OCI-LY7 (cell line): ENCODE data around the gene UBE2L3. TPM values are rescaled to one million over a fixed set of nuclear protein-coding genes. Genes with fewer than 3 reads are reported as not detected.

ENCODE experiments used
- BruUV-seq: library from RNA; stranded (reverse); fragments of 400-500 nt; replicated peaks from 2 replicates; lab custom pipeline; 2021; lab: Mats Ljungman, UMichigan
- CTCF ChIA-PET: fragments of 300-600 bp; sonication (Branson Sonifier 250); formaldehyde crosslinking; loops from one replicate; lab custom pipeline; 2022; ENCODE audit warnings: antibody characterized with exemption; ENCODE audit not compliant: unreplicated experiment; lab: Charles Lee
- POLR2A ChIA-PET: fragments of 300-600 bp; sonication (Branson Sonifier 250); formaldehyde crosslinking; loops from one replicate; lab custom pipeline; 2022; ENCODE audit warnings: antibody characterized with exemption; lab: Charles Lee
- DNase-seq: peaks from one replicate; pipeline ENCODE4 v3.0.0-alpha.2; 2015; ENCODE audit warnings: low spot score
- H2AFZ ChIP-seq: fragments of 200-600 bp; sonication (generic), shearing (Covaris generic); 2 replicates; pipeline ENCODE4 v1.6.1; 2014; ENCODE audit warnings: mild to moderate bottlenecking, antibody characterized with exemption, low read length, moderate library complexity
- H3K27ac ChIP-seq: fragments of 200-600 bp; sonication (generic); 2 replicates; pipeline ENCODE4 v1.5.1; 2014; ENCODE audit warnings: mixed run types, low read depth, mild to moderate bottlenecking, moderate library complexity, low read length, inconsistent platforms; ENCODE audit not compliant: poor library complexity, severe bottlenecking
- H3K36me3 ChIP-seq: fragments of 200-600 bp; sonication (generic); 2 replicates; pipeline ENCODE4 v1.6.1; 2014; ENCODE audit warnings: mild to moderate bottlenecking, antibody characterized with exemption, low read length, moderate library complexity, mixed read lengths; ENCODE audit not compliant: insufficient read depth
- H3K4me1 ChIP-seq: fragments of 200-600 bp; sonication (generic); 2 replicates; pipeline ENCODE4 v1.5.1; 2014; ENCODE audit warnings: mild to moderate bottlenecking, low read length; ENCODE audit not compliant: insufficient read depth, poor library complexity, severe bottlenecking
- H3K4me2 ChIP-seq: fragments of 200-600 bp; sonication (generic); 2 replicates; pipeline ENCODE4 v1.6.1; 2014; ENCODE audit warnings: mild to moderate bottlenecking, low read length
- H3K4me3 ChIP-seq: fragments of 200-600 bp; sonication (generic); 2 replicates; pipeline ENCODE4 v1.5.1; 2014; ENCODE audit warnings: mild to moderate bottlenecking, low read depth, low read length; ENCODE audit not compliant: poor library complexity, severe bottlenecking
- H3K79me2 ChIP-seq: fragments of 200-600 bp; sonication (generic); 2 replicates; pipeline ENCODE4 v1.6.1; 2016; ENCODE audit warnings: low read depth, mild to moderate bottlenecking, low read length, moderate library complexity, mixed read lengths; ENCODE audit not compliant: insufficient read depth
- H3K9me2 ChIP-seq: fragments of 200-600 bp; sonication (generic); 2 replicates; pipeline ENCODE4 v1.6.1; 2016; ENCODE audit warnings: mild to moderate bottlenecking, low read length, mixed read lengths; ENCODE audit not compliant: insufficient read depth
- H3K9me3 ChIP-seq: fragments of 200-600 bp; sonication (generic); 2 replicates; pipeline ENCODE4 v1.6.1; 2014; ENCODE audit warnings: mild to moderate bottlenecking, mixed run types, low read length, mixed read lengths
- H4K20me1 ChIP-seq: fragments of 200-600 bp; sonication (generic); 2 replicates; pipeline ENCODE4 v1.6.1; 2014; ENCODE audit warnings: mild to moderate bottlenecking, antibody characterized with exemption, low read length, moderate library complexity, mixed read lengths; ENCODE audit not compliant: insufficient read depth
- EZH2phosphoT487 ChIP-seq: fragments of 200-600 bp; sonication (generic); IDR thresholded peaks from 2 replicates; pipeline ENCODE4 v1.6.1; 2018; ENCODE audit warnings: low read depth, borderline replicate concordance, mild to moderate bottlenecking, mixed run types, antibody characterized with exemption, low read length, moderate library complexity, mixed read lengths
- intact Hi-C: fragments of 100-400 bp; cut with micrococcal nuclease; formaldehyde crosslinking; loops from one replicate; pipeline ENCODE4 v1.10.0; 2022; ENCODE audit not compliant: unreplicated experiment
- total RNA-seq, 2 experiments: library from RNA; depleted of rRNA in 1 of 2; stranded (reverse); fragments of >200 nt in 1 of 2; shearing (Covaris generic) in 1 of 2; gene quantifications; 2 replicates each; pipeline ENCODE4 v1.2.3, GENCODE V29; 2014 to 2022
- TF ChIP-seq, protein P1 (sequence below): fragments of 200-600 bp; sonication (generic); conservative IDR thresholded peaks from 2 replicates; pipeline ENCODE4 v1.5.1; 2014; ENCODE audit warnings: mild to moderate bottlenecking, antibody characterized with exemption, low read length, moderate library complexity, mixed read lengths

UBE2L3 gene
- total RNA-seq, 2 experiments from 2014 or later = 63.8 to 67.1 TPM

DNA sequence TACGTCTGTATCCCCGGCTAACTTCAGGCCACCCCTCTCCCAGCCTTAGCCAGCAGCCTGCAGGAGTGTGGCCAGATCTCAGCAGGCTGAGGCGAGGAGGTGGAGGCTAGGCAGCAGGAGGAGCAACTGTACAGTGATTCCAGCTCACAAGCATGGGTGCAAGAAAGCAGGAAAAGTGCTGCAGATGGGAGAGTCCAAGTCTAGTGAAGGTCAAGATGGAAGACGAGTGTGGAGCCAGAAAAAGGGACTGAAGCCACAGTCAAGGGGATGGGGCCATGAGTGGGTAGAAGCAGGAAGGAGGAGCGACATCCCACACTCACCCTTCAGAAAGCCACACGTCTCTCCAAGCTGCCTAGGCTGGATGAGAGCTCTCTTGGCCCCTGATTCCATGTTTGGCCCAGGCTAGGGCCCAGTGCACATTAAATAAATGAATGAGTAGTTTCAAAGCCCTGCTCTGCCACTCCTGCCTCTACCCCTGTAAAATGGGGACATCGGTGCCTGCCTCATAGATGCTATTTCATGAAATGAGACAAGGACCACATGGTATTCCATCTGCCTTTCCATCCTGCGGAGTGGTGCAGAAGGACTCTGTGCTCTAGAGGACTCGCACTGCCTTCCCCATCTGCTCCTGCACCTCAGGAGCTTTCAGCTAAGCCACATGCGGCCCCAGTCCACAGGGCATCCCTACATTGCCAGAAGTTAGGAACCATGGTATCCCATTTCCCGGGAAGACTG lies 59.4 kb downstream of the UBE2L3 start:
- ChIA-PET POLR2A (interaction anchor here (0.7 to 1.4 kb wide), 3 partner anchors 11 to 17 kb away, joined by 3 to 4 read pairs (median 3); no protein-coding TSS in a partner anchor), CTCF (no interaction called here)
- Histone ChIP-seq H3K27ac (peak overlapping the region; percentile 28), H3K36me3 (peaks cover 61% of the 10 kb centered on the region), H3K4me2 (peak overlapping the region; percentile 31; the same call in 1 of the 2 replicates), H3K4me3 (no peak overlapping the region), H2AFZ (no peak overlapping the region), H3K9me3 (no peaks in the 10 kb centered on the region), H3K79me2 (peaks cover 44% of the 10 kb centered on the region), H3K9me2 (no peaks in the 10 kb centered on the region), H3K4me1 (peaks cover 57% of the 10 kb centered on the region), H4K20me1 (0 out of 2 replicates have a peak, but pooled peaks cover 3% of the 10 kb centered on the region)
- TF ChIP-seq EZH2phosphoT487 = no peak
- TF ChIP-seq, protein P1, sequence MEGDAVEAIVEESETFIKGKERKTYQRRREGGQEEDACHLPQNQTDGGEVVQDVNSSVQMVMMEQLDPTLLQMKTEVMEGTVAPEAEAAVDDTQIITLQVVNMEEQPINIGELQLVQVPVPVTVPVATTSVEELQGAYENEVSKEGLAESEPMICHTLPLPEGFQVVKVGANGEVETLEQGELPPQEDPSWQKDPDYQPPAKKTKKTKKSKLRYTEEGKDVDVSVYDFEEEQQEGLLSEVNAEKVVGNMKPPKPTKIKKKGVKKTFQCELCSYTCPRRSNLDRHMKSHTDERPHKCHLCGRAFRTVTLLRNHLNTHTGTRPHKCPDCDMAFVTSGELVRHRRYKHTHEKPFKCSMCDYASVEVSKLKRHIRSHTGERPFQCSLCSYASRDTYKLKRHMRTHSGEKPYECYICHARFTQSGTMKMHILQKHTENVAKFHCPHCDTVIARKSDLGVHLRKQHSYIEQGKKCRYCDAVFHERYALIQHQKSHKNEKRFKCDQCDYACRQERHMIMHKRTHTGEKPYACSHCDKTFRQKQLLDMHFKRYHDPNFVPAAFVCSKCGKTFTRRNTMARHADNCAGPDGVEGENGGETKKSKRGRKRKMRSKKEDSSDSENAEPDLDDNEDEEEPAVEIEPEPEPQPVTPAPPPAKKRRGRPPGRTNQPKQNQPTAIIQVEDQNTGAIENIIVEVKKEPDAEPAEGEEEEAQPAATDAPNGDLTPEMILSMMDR = no peak
- intact Hi-C loops = no loop called here
- no TSS peak for BruUV-seq
- DNase-seq = no peak

DNA sequence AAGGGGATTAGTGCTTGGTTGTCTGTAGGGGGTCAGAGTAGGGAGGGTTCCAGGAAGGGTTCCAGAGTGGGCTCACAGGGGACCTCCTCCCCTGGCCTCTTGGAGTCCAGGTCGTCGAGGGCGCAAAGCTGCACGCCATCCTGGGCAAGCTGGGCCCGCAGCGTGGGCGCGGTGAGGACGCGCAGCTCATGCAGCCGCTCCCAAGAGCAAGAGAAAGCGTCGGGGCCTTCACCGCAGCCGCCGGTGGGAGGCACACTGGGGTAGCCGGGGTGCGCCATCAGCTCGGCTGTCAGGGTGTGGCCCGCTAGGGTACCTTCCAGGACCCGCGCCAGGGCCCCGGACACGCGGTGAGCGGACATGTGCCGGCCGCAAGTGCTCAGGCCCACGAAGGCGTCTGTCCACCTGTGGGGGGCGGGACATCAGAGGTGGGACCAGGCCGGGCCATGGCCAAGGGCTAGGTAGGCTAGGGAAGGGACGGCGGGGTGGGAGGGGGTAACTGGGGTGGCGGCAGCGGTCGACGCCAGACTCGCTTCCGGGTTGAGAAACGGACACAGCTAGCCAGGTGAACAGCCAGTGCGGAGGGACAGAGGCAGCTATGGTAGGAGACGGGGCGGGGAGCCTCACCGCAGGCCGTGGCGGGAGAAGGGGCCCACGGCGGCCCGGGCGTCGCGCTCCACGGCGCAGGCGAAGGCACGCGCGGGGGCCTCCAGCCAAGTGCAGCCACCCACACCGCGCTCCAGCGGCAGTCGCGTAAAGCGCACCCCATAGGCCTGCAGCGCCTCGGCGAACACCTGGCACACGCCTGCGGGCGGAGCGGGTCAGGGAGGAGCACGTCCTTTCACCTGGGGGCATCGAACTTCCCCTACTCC lies 61.1 kb downstream of the UBE2L3 start:
- CTCF ChIA-PET = interaction anchor here (0.6 to 2.5 kb wide), 6 partner anchors 13 to 621 kb away, joined by 3 to 18 read pairs (median 5); partner anchors contain the start of gene SDF2L1
- Histone ChIP-seq H3K4me2 (peak overlapping the region; percentile 72), H3K9me2 (no peaks in the 10 kb centered on the region), H4K20me1 (0 out of 2 replicates have a peak, but pooled peaks cover 3% of the 10 kb centered on the region), H3K36me3 (peaks cover 44% of the 10 kb centered on the region), H2AFZ (0 out of 2 replicates have a peak overlapping the region, but pooled peaks have one; percentile 7), H3K27ac (peak overlapping the region; percentile 87), H3K9me3 (no peaks in the 10 kb centered on the region), H3K79me2 (peaks cover 33% of the 10 kb centered on the region), H3K4me3 (peak overlapping the region; percentile 89), H3K4me1 (peaks cover 70% of the 10 kb centered on the region)
- TF ChIP-seq, protein P1 = no peak
- no peak for TF ChIP-seq EZH2phosphoT487
- POLR2A ChIA-PET = interaction anchor here (0.7 to 1.6 kb wide), 6 partner anchors 11 to 415 kb away, joined by 3 to 12 read pairs (median 4); partner anchors contain the start of gene SDF2L1
- intact Hi-C loops = loop anchor here (1.0 kb wide), 2 partner anchors 11 to 14 kb away; partner anchors contain the start of gene SDF2L1
- no peak for DNase-seq
- BruUV-seq = no TSS peak
